Stimulated activated CD8-positive, alpha-beta memory T cell treated with anti-CD3 and anti-CD28 coated beads, Interleukin-15, amount 100 ng/mL, for 48 hours (primary cell): ENCODE data around the gene MT1G.
"Not testable (repeated sequence)": the region's sequence is repeated elsewhere in the genome, so short reads cannot be mapped to it uniquely, and the experiment has no call there.

Experiments
- DNase-seq, 2 donors: peaks; one replicate each; pipeline ENCODE4 v3.0.0-alpha.2; 2020; ENCODE audit warnings: low read depth in 2 of 2

The MT1G gene

DNA sequence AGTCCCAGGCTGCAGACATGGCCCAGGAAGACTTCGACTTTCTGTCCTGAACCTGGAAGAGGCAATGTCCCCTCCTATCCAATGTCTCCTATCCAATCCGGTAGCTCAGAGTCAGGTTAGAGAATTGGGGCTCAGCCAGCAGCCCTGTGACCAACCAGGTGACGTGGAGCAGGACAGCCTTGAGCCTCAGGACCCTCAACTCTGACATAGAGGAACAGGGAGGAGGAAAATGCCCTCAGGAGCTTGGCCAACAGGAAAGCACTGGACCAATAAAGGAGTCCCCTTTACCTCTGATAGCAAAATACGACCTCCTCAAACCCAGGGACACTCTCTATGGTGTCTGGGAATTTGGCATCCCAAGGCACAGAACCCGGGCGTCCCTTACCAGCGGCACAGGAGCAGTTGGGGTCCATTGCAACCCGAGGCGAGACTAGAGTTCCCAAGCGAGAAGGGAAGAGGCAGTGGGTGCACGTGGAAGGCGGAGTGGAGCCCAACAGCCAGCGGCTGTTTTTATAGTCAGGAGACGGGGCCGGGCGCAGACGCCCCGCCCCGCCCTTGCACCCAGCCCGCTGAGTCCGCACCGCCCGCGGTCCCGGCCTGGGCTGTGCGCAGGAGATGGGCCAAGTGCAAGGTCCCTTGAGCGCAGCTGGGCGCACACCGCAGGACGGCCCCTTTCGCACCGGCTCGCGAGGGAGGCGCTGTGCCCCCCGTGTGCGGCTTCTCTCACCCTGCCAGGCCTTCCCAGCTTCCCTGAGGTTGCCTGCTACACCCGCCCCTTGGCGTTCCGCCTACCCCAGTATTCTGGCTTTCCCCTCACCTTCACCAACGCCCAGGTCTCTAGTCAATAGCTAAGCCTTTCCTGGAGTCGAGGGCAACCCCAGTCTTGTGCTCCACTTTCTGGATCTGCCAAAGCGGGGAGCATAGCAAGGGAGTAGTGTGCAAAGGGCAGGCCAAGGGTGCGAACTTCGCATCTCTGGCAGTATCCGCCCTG is at the start of gene MT1G:
Gene MT1G, minus strand, starts transcription at position 485 of the 991 bp plus-strand sequence. Its CDS starts 72 bp downstream, at position 413.
- peak; percentile 39 to 55 for DNase-seq

DNA sequence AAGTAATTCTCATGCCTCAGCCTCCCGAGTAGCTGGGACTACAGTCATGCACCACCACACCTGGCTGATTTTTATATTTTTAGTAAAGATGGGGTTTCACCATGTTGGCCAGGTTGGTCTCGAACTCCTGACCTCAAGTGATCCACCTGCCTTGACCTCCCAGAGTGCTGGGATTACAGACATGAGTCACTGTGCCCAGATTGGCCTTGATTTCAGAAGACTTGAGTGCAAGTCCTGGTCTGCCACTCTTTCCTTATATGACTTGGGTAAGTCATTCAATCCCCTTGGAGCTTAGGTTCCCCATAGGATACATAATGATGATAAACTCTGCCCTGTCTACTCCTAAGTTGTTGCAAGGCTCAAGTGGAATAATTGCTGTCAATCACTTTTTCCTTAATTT is 49.7 kb upstream of the MT1G start:
- not testable (repeated sequence) for DNase-seq

DNA sequence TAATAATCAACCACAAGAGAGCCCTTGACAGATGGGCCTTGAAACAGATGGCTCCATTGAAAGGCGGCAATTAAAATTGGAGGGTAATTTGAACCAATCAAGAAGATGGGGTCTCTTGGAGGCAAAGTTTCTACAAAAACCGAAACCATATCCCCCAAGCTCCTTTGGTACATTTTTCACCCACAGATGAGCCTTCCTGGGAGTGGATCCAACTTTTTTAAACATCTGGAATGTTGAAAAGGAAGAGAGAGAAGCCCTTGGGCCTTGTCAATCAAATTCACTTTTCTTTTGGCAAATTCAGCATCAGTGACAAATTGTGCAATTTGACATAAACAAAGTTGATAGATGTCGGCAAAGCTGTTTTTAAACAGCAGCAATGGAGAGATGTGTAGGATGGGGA is 48.9 kb upstream of the MT1G start:
- no peak for DNase-seq

- no peak for DNase-seq
Observed at GRCh38 chr16:56715126-56715525, 47.3 kb upstream of the MT1G start.

- DNase-seq = no peak
Observed at GRCh38 chr16:56713794-56714193, 45.9 kb upstream of the MT1G start.

GRCh38 chr16:56711862-56712261 is 44.0 kb upstream of the MT1G start:
- no peak for DNase-seq

DNA sequence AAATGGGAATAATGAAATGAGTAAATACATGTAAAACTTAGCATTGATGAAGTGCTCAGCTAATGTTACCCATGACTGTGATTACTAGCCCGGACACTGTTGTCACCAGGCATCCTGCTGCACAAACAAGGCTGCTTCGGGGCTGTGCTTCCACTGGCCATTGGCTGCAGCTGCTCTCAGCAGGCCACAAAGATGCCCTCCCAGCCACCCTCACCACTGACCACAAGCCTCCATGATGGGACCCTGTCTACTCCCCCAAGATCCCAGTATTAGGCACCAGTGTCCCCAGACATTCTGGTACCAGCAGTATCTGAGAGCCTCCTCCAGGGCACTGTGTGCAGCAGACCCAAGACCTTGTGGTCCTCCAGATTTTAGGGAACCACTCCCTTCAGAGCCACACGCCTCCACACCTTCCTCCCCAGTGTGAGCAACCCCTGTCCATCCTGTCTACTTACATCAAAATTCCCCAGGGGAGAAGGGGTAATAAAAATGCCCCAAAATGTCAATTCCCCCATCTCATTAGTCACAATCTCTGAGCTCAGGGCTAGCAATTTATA is 42.4 kb upstream of the MT1G start:
- no peak for DNase-seq

DNA sequence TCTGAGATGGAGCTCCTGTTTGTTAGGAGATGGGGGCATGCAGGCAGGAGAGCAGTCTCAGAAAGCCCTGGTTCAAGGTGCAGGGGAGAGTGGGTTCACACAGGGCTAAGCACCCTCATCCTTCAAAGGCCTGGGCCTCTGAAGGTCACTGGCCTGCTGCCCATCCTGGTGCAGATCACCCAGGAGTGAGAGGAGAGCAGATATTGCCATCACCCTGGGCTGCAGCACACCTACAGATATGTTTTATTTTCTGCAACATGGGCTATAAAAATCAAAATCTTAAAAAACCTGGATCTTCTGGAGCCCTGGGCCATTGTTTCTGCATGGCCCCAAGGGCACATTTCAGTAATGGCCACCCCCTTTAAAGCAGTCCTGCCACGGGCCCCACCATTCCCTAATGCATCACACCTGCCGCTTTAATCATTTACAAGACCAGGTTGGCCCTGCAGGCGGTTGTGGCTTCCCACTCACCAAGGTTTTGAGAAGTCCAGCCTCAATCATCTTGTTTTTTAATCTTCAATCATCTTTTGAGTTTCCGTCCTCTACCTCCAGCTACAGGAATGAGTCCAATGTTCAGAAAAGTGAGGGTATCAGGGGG is 41.7 kb upstream of the MT1G start:
- no peak for DNase-seq

DNA sequence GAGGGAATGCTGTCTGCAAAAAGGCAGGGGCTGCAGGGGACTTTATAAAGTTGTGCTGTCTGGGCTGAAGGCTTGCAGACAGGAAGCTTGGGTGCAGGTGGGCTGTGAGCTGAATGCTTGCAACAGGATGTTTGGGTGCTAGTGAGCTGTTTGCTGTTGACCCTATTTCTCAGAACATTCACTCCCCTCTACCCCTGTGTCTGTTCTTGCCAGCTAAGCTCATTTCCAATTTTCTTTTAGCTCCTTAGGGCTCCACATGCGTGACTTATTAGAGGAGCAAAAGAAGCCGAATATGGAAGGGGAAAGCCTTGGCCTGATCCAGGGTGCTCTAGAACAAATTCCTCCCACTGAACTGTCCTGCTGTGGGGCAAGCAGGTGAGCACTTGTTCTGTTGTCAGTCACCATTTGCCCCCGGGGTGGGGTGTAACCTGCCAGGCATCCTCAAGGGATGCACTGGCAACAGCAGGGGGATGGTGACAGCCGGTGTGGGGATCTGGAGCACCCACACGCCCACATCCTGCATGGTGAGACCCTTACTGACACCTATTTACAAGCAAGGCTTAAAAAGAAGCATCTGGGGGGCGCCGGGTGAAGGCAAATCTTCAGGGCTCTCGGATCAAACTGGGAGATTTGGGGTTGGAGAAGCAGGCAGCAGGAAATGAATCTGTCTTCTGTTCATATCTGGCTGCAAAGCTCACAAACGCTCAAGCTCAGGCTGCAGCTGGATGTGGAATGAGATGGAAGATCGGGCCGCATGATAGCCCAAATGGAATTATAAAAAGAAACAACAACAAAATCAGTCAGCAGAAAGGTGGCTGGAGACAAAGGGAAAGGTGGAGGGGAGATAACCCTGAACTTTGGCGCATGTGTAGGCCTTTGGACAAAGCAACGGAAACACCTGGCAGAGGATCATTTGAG is 40.9 kb upstream of the MT1G start:
- DNase-seq = no peak

DNA sequence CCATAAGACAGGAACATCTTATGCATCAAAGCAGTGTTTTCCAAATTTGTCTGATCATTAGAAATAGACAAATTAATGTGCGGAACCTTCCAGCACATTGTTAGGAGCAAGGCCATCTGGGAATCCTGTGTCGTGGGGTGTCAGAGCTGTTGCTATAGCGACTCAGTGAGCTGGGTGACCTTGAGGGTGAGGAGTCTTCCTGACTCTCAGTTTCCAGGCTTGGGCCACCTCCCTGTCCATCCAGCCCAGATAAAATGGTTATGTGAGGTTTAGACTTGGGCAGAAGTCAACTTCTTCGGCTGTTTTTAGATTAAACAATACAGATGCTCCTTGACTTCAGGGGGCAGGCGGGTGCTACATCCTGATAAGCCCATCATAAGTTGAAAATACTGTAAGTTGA is 35.0 kb upstream of the MT1G start:
- no peak for DNase-seq

DNA sequence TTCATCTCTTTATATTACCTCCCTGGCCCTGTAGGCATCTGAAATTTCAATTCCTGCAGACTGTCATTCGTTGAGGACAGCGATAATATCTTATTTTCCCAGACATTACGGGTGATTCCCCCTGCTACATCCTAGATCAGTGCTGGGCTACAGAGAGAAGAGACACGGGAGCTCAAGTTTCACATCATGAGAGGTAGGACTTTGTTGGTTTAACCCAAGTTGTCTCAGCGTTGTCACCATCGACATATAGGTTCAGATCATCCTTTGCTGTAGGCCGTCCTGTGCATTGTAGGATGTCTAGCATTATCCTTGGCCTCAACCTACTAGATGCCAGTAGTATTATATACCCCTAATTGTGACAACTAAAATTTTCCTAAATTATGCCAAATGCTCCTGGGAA is 33.7 kb upstream of the MT1G start:
- no peak for DNase-seq

GRCh38 chr16:56700631-56701030 is 32.8 kb upstream of the MT1G start:
- DNase-seq = no peak

- DNase-seq = no peak
Observed at GRCh38 chr16:56700195-56700594, 32.3 kb upstream of the MT1G start.

DNA sequence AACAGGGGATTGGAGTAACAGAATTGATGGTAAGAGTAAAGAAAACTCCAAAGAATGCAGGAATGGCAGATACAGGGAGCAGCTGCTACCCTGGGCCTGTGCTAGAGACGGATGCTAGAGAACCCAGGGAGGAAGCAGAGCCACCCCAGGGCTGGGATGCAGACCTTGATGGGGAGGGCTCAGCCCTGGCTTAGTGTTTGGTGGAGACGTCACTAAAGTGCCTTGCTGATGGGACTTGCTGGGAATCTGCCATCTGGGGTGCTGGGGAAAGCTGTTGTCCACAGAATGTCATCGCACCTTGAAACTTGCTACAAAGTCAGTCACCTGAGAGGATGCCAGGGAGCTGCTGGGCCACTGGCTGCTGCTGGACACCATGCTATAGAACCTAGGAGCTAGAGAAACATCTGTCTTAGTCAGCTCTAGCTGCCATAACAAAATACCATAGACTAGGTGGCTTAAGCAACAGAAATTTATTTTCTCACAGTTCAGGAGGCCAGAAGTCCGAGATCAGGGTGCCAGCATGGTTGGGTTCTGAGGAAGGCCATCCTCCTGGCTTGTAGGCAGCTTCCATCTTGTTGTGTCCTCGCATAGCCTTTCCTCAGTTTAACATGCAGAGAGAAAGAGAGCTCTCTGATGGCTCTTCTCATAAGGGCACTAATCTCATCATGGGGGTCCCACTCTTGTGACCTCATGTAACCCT is 29.7 kb upstream of the MT1G start:
- DNase-seq = no peak

- DNase-seq = no peak
Observed at GRCh38 chr16:56695246-56695645, 27.4 kb upstream of the MT1G start.

GRCh38 chr16:56691885-56692284 is 24.0 kb upstream of the MT1G start:
- DNase-seq = no peak

- no peak for DNase-seq
Observed at GRCh38 chr16:56690420-56691122, 22.7 kb upstream of the MT1G start.

GRCh38 chr16:56689171-56689570 is 21.3 kb upstream of the MT1G start:
- DNase-seq = no peak

DNA sequence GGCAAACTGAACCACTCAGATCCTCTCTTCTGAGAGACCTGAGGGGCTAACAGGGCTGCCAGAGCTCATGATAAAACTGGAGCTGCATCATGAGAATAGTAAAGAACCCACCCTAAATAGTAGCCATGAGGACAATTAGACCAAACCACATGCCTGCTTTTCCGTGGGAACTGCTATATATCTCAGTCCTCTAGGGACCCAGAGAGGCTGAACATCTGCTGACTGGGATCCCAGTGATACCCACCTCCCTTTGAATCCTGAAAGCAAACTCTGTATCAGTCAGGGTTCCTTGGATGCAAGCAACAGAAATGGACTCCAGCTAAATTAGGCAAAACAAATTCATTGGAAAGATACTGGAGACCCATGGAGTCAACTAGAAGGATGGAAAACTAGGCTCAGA is 20.9 kb upstream of the MT1G start:
- DNase-seq = no peak

GRCh38 chr16:56686758-56687157 is 18.9 kb upstream of the MT1G start:
- no peak for DNase-seq
